Gastroesophageal sphincter (tissue), 4 donors: Measurements from ENCODE around the gene SETD7. TPM values are rescaled to one million over a fixed set of nuclear protein-coding genes. Genes with fewer than 3 reads are reported as not detected.
"Not testable (repeated sequence)": the region's sequence is repeated elsewhere in the genome, so short reads cannot be mapped to it uniquely, and the experiment has no call there.

Experiments used
- ATAC-seq: fragments of 150-250 bp; one replicate; pipeline ENCODE4 v1.9.1; 2016; ENCODE audit warnings: mild to moderate bottlenecking, moderate library complexity
- H3K27ac ChIP-seq, 4 donors: fragments of 200-600 bp; sonication (generic) in 3 of 4; 1 replicate in 3 of 4; 2 replicates in 1 of 4; pipeline ENCODE4 v1.5.1; 2016 to 2019
- H3K27me3 ChIP-seq: fragments of 200-600 bp; sonication (generic); one replicate; pipeline ENCODE4 v1.5.1; 2019
- H3K36me3 ChIP-seq, 2 donors: fragments of 200-600 bp; sonication (generic); one replicate each; pipeline ENCODE4 v1.5.1; 2019; ENCODE audit warnings: control low read depth in 1 of 2
- H3K4me1 ChIP-seq, 3 donors: fragments of 200-600 bp; sonication (generic); 1 replicate in 2 of 3; 2 replicates in 1 of 3; pipeline ENCODE4 v1.5.1; 2016 to 2019; ENCODE audit warnings: control low read depth in 2 of 3
- H3K4me3 ChIP-seq, 2 donors: fragments of 200-600 bp; sonication (generic); one replicate each; pipeline ENCODE4 v1.5.1; 2019; ENCODE audit warnings: mild to moderate bottlenecking in 1 of 2, moderate library complexity in 1 of 2
- H3K9me3 ChIP-seq, 3 donors: fragments of 200-600 bp; sonication (generic); one replicate each; pipeline ENCODE4 v1.5.1; 2017 to 2019; ENCODE audit warnings: control low read depth in 2 of 3
- CTCF ChIP-seq, 4 experiments: fragments of 200-600 bp in 2 of 4; fragments of 450-650 bp in 2 of 4; sonication (generic) in 1 of 4; IDR thresholded peaks; one replicate each; pipeline ENCODE4 v1.5.1; 2017 to 2019; ENCODE audit warnings: antibody characterized with exemption in 4 of 4, mild to moderate bottlenecking in 2 of 4, moderate library complexity in 2 of 4
- EP300 ChIP-seq: sonication (generic); formaldehyde crosslinking; IDR thresholded peaks from one replicate; pipeline ENCODE4 v1.6.1; 2017; ENCODE audit warnings: antibody characterized with exemption, mild to moderate bottlenecking
- POLR2A ChIP-seq, 2 donors: fragments of 450-650 bp; IDR thresholded peaks; one replicate each; pipeline ENCODE4 v1.6.1; 2017; ENCODE audit warnings: antibody characterized with exemption in 2 of 2, mild to moderate bottlenecking in 2 of 2, moderate library complexity in 1 of 2
- POLR2AphosphoS5 ChIP-seq: sonication (generic); formaldehyde crosslinking; IDR thresholded peaks from one replicate; pipeline ENCODE4 v1.6.1; 2017; ENCODE audit warnings: antibody characterized with exemption
- WGBS, 2 donors: methylation state at CpG; one replicate each; pipeline ENCODE4 v1.1.5; 2018; ENCODE audit warnings: low coverage in 1 of 2; 5-methylcytosine and 5-hydroxymethylcytosine counted together
- total RNA-seq, 4 donors: library from RNA; depleted of rRNA; stranded (reverse); fragments of >200 nt; gene quantifications; one replicate each; pipeline ENCODE4 v1.1.0, GENCODE V29; 2016

The SETD7 gene
- total RNA-seq, 4 donors from 2014 or later = 72.7 to 92.2 (median 88.3) TPM

DNA sequence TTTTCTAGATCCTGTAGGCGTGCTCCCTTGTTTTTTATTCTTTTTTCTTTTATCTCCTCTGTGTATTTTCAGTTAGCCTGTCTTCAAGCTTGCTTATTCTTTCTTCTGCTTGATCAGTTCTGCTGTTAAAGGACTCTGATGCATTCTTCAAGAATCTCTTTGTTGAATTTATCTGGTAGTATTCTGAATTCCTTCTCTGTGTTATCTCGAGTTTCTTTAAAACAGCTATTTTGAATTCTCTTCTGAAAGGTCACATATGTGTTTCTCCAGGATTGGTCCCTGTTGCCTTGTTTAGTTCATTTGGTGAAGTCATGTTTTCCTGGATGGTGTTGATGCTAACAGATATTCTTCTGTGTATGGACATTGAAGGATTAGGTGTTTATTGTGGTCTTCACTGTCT lies 86.8 kb downstream of the SETD7 start:
- TF ChIP-seq EP300 = no peak
- no peak for TF ChIP-seq POLR2AphosphoS5
- no peak for TF ChIP-seq POLR2A (IDR thresholded peaks at IDR 0.05)
- TF ChIP-seq CTCF (IDR thresholded peaks at IDR 0.05) = no peak
- ATAC-seq = no peak
- 70 to 89% methylated on average over 2 of the region's 2 CpGs for WGBS, 2 donors
- Histone ChIP-seq H3K36me3 (peaks cover 0 to 20% of the 10 kb centered on the region in 2 donors), H3K27me3 (no peaks in the 10 kb centered on the region), H3K9me3 (no peaks in the 10 kb centered on the region), H3K27ac (no peak overlapping the region), H3K4me3 (no peak overlapping the region), H3K4me1 (peaks cover 0 to 10% (median 0%) of the 10 kb centered on the region in 3 donors)

- not testable (repeated sequence) for H3K27me3 ChIP-seq, H3K9me3 ChIP-seq, ATAC-seq, H3K4me3 ChIP-seq, H3K27ac ChIP-seq
- Histone ChIP-seq H3K36me3 (peaks cover 0 to 16% of the 10 kb centered on the region in 2 donors), H3K4me1 (peaks cover 0 to 12% (median 1%) of the 10 kb centered on the region in 3 donors)
Observed at GRCh38 chr4:139468756-139469155, 87.3 kb downstream of the SETD7 start.

GRCh38 chr4:139465922-139466321 lies 90.1 kb downstream of the SETD7 start:
- peaks cover 0 to 23% (median 3%) of the 10 kb centered on the region in 3 donors for H3K4me1 ChIP-seq
- H3K27me3 ChIP-seq = no peaks in the 10 kb centered on the region
- 87 to 100% methylated on average over 3 to 4 of the region's 4 CpGs for WGBS, 2 donors
- ATAC-seq = no peak
- no peak overlapping the region for H3K27ac ChIP-seq
- no peak for TF ChIP-seq EP300
- no peak for TF ChIP-seq POLR2AphosphoS5
- no peak for TF ChIP-seq CTCF (IDR thresholded peaks at IDR 0.05)
- TF ChIP-seq POLR2A (IDR thresholded peaks at IDR 0.05) = no peak
- H3K36me3 ChIP-seq = no peaks in the 10 kb centered on the region
- H3K9me3 ChIP-seq = no peaks in the 10 kb centered on the region
- no peak overlapping the region for H3K4me3 ChIP-seq

DNA sequence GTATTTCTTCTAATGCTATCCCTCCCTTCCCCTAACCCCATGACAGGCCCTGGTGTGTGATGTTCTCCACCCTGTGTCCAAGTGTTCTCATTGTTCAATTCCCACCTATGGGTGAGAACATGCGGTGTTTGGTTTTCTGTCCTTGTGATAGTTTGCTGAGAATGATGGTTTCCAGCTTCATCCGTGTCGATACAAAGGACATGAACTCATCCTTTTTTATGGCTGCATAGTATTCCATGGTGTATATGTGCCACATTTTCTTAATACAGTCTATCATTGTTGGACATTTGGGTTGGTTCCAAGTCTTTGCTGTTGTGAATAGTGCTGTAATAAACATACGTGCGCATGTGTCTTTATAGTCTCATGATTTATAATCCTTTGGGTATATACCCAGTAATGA lies 91.5 kb downstream of the SETD7 start:
- WGBS, 2 donors = 89 to 97% methylated on average over 5 of the region's 5 CpGs
- not testable (repeated sequence) for H3K27me3 ChIP-seq, H3K27ac ChIP-seq, ATAC-seq, H3K4me3 ChIP-seq, H3K36me3 ChIP-seq, H3K9me3 ChIP-seq
- H3K4me1 ChIP-seq = peaks cover 0 to 24% (median 3%) of the 10 kb centered on the region in 3 donors

GRCh38 chr4:139461022-139461628 lies 94.9 kb downstream of the SETD7 start:
- no peaks in the 10 kb centered on the region for H3K9me3 ChIP-seq
- no peak for TF ChIP-seq POLR2A (IDR thresholded peaks at IDR 0.05)
- 77 to 85% methylated on average over 2 to 5 of the region's 5 CpGs for WGBS, 2 donors
- no peak for ATAC-seq
- H3K27ac ChIP-seq = peak overlapping the region in 1 of 4 donors; percentile 2
- H3K4me1 ChIP-seq = peaks cover 3 to 57% (median 9%) of the 10 kb centered on the region in 3 donors
- H3K36me3 ChIP-seq = no peaks in the 10 kb centered on the region
- H3K27me3 ChIP-seq = no peaks in the 10 kb centered on the region
- H3K4me3 ChIP-seq = no peak overlapping the region

GRCh38 chr4:139460565-139460964 lies 95.5 kb downstream of the SETD7 start:
- no peak for TF ChIP-seq POLR2AphosphoS5
- H3K4me3 ChIP-seq = no peak overlapping the region
- no peak for ATAC-seq
- no peaks in the 10 kb centered on the region for H3K27me3 ChIP-seq
- peaks cover 3 to 63% (median 15%) of the 10 kb centered on the region in 3 donors for H3K4me1 ChIP-seq
- 81 to 100% methylated on average over 1 to 3 of the region's 3 CpGs for WGBS, 2 donors
- peak overlapping the region in 1 of 4 donors; percentile 2 for H3K27ac ChIP-seq
- no peaks in the 10 kb centered on the region for H3K9me3 ChIP-seq
- no peaks in the 10 kb centered on the region for H3K36me3 ChIP-seq

DNA sequence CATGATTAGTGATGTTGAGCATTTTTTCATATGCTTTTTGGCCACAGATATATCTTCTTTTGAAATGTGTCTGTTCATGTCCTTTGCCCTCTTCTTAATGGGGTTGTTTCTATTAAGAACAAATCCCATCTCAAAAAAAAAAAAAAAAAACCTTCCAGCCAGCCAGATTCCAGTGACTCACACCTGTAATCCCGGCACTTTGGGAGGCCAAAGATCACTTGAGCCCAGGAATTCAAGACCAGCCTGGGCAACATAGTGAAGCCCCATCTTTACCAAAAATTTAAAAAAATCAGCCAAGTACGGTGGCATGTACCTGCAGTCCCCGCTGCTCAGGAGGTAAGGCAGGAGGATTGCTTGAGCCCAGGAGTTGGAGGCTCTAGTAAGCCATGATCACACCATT lies 97.0 kb downstream of the SETD7 start:
- peaks cover 3 to 70% (median 21%) of the 10 kb centered on the region in 3 donors for H3K4me1 ChIP-seq
- H3K27ac ChIP-seq = no peak overlapping the region
- no peaks in the 10 kb centered on the region for H3K36me3 ChIP-seq
- H3K9me3 ChIP-seq = no peaks in the 10 kb centered on the region
- ATAC-seq = no peak
- no peaks in the 10 kb centered on the region for H3K27me3 ChIP-seq
- no peak overlapping the region for H3K4me3 ChIP-seq
- 92% methylated on average over 2 of the region's 3 CpGs; no CpG with 5 or more reads in 1 of the 2 donors for WGBS, 2 donors
- TF ChIP-seq POLR2A (IDR thresholded peaks at IDR 0.05) (no peak), CTCF (IDR thresholded peaks at IDR 0.05) (no peak), EP300 (no peak), POLR2AphosphoS5 (no peak)
